ENCODE results near the gene CCNY. TPM values are rescaled to one million over a fixed set of nuclear protein-coding genes. Genes with fewer than 3 reads are reported as not detected.
A peak's percentile ranks its signal among the peaks of the same experiment; 100 is the strongest.

The CCNY gene
- total RNA-seq, 4 donors from 2014 or later: 37.5 to 56.3 (median 43.9) TPM

DNA sequence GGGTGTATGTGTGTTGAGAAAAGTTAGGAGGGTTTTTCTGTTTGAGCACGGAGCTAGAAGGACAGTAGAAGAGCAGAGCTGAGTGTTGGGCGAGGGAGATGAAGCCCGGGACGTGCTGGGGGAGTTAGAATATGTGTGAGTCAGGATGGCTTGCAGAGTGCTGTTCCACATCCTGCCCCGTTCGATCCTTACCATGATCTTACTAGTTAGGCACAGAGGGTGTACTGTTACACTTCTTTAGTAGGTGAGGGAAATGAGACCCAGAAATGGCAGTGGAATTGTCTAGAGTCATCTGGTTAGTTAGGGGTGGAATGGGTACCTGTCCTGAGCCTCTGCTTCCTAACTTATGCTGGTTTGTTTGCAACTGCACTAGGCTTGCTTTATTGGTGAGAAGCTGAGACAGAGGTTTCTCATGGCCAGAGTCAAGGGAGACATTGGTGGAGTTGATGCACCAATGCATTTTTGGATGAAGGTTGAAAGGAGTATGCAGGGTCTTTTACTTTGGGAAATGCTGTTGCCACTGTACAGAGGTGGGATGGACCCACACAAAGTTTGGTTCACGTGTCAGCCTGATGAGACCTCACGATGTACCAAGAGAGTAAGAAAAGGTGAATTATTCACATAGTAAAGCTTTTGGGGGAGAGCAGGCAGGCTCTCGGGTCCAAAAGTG is 42.4 kb downstream of the CCNY start:
- TF ChIP-seq POLR2A (IDR thresholded peaks at IDR 0.05): no peak
- TF ChIP-seq CTCF (IDR thresholded peaks at IDR 0.05): no peak
- peak overlapping the region in 2 of 3 donors; percentile 14 to 50 for H3K27ac ChIP-seq
- H3K4me3 ChIP-seq (replicated peaks in 1 of 3): no peak overlapping the region
- H3K4me1 ChIP-seq: peaks cover under 1 to 30% of the 10 kb centered on the region in 2 donors
- no peaks in the 10 kb centered on the region for H3K36me3 ChIP-seq
- 77 to 85% methylated on average over 9 of the region's 9 CpGs for WGBS, 2 donors
- no peaks in the 10 kb centered on the region for H3K9me3 ChIP-seq
- intact Hi-C loops (cut with DNase I): no loop called here
- no peaks in the 10 kb centered on the region for H3K27me3 ChIP-seq
- DNase-seq: no peak

GRCh38 chr10:35379226-35380137 is 43.2 kb downstream of the CCNY start:
- Histone ChIP-seq H3K36me3 (no peaks in the 10 kb centered on the region), H3K4me3 (replicated peaks in 1 of 3) (no peak overlapping the region), H3K27ac (peak overlapping the region; percentile 42 to 50 (median 43)), H3K4me1 (peaks cover 8 to 36% of the 10 kb centered on the region in 2 donors), H3K27me3 (no peaks in the 10 kb centered on the region), H3K9me3 (no peaks in the 10 kb centered on the region)
- WGBS, 2 donors: 58 to 59% methylated on average over 11 of the region's 11 CpGs
- DNase-seq: no peak
- intact Hi-C loops (cut with DNase I): no loop called here
- TF ChIP-seq CTCF (IDR thresholded peaks at IDR 0.05) (no peak), POLR2A (IDR thresholded peaks at IDR 0.05) (no peak)

- Histone ChIP-seq H3K4me3 (replicated peaks in 1 of 3) (no peak overlapping the region), H3K27ac (no peak overlapping the region), H3K9me3 (no peaks in the 10 kb centered on the region), H3K4me1 (peaks cover 20 to 51% of the 10 kb centered on the region in 2 donors), H3K27me3 (no peaks in the 10 kb centered on the region), H3K36me3 (no peaks in the 10 kb centered on the region)
- WGBS, 2 donors: 94 to 95% methylated on average over 8 of the region's 8 CpGs
- intact Hi-C loops (cut with DNase I): no loop called here
- TF ChIP-seq POLR2A (IDR thresholded peaks at IDR 0.05) (no peak), CTCF (IDR thresholded peaks at IDR 0.05) (no peak)
- no peak for DNase-seq
Observed at GRCh38 chr10:35382096-35382495, 45.8 kb downstream of the CCNY start.

- no peak overlapping the region for H3K4me3 ChIP-seq (replicated peaks in 1 of 3)
- H3K4me1 ChIP-seq: peaks cover 31 to 62% of the 10 kb centered on the region in 2 donors
- 60 to 61% methylated on average over 10 of the region's 10 CpGs for WGBS, 2 donors
- intact Hi-C loops (cut with DNase I): no loop called here
- no peaks in the 10 kb centered on the region for H3K9me3 ChIP-seq
- peak; percentile 52 for DNase-seq
- H3K36me3 ChIP-seq: no peaks in the 10 kb centered on the region
- TF ChIP-seq CTCF (IDR thresholded peaks at IDR 0.05): no peak
- no peak for TF ChIP-seq POLR2A (IDR thresholded peaks at IDR 0.05)
- no peaks in the 10 kb centered on the region for H3K27me3 ChIP-seq
- no peak overlapping the region for H3K27ac ChIP-seq
Observed at GRCh38 chr10:35384265-35384868, 48.1 kb downstream of the CCNY start.
